RWPE1 (cell line): ENCODE results near the gene SDCBP2.

Experiments
- CTCF ChIA-PET: fragments of 350-600 bp; sonication (Branson Sonifier 250); formaldehyde crosslinking; extraction: SDS; loops from one replicate; lab custom pipeline; 2021; lab: Yijun Ruan, JAX
- POLR2A ChIA-PET: fragments of 400-600 bp; formaldehyde crosslinking; extraction: SDS; loops from one replicate; lab custom pipeline; 2020; ENCODE audit warnings: antibody characterized with exemption; ENCODE audit not compliant: low non-redundant PET; lab: Yijun Ruan, JAX
- DNase-seq: peaks from one replicate; pipeline ENCODE4 v3.0.0; 2012; ENCODE audit warnings: low spot score
- H3K27ac ChIP-seq: fragments of 450-650 bp; 2 replicates; pipeline ENCODE4 v1.5.1; 2017
- CTCF ChIP-seq: fragments of 450-650 bp; conservative IDR thresholded peaks from 2 replicates; pipeline ENCODE4 v1.5.1; 2017; ENCODE audit warnings: low read depth, mild to moderate bottlenecking

Gene SDCBP2

GRCh38 chr20:1319051-1319450 lies 9.9 kb downstream of the SDCBP2 start:
- TF ChIP-seq CTCF: no peak
- CTCF ChIA-PET: interaction anchor here (0.6 kb wide), 2 partner anchors 156 to 185 kb away, joined by 3 read pairs; no protein-coding TSS in a partner anchor
- POLR2A ChIA-PET: no interaction called here
- H3K27ac ChIP-seq: no peak overlapping the region
- no peak for DNase-seq

- CTCF ChIA-PET: no interaction called here
- DNase-seq: no peak
- no peak for TF ChIP-seq CTCF
- H3K27ac ChIP-seq: no peak overlapping the region
- POLR2A ChIA-PET: no interaction called here
Measured at GRCh38 chr20:1317545-1318255, 11.2 kb downstream of the SDCBP2 start.

- no peak for DNase-seq
- TF ChIP-seq CTCF: no peak
- POLR2A ChIA-PET: interaction anchor here (0.6 kb wide), 1 partner anchor 118 kb away, joined by 5 read pairs; no protein-coding TSS in a partner anchor
- no peak overlapping the region for H3K27ac ChIP-seq
- CTCF ChIA-PET: interaction anchor here (0.8 to 1.3 kb wide), 3 partner anchors 12 to 122 kb away, joined by 3 to 5 read pairs (median 3); no protein-coding TSS in a partner anchor
Measured at GRCh38 chr20:1315804-1316203, 13.1 kb downstream of the SDCBP2 start.

GRCh38 chr20:1313236-1313964 lies 15.5 kb downstream of the SDCBP2 start:
- no peak overlapping the region for H3K27ac ChIP-seq
- ChIA-PET POLR2A (no interaction called here), CTCF (interaction anchor here (0.6 to 1.6 kb wide), 6 partner anchors 9 to 358 kb away, joined by 3 to 5 read pairs (median 3); no protein-coding TSS in a partner anchor)
- DNase-seq: peak; percentile 85
- peak; percentile 98 for TF ChIP-seq CTCF

- ChIA-PET POLR2A (no interaction called here), CTCF (interaction anchor here (0.6 to 1.6 kb wide), 9 partner anchors 9 to 357 kb away, joined by 3 to 5 read pairs (median 3); partner anchors contain the start of gene SDCBP2)
- no peak for DNase-seq
- no peak for TF ChIP-seq CTCF
- H3K27ac ChIP-seq: no peak overlapping the region
Measured at GRCh38 chr20:1312904-1313235, 16.1 kb downstream of the SDCBP2 start.

- ChIA-PET POLR2A (no interaction called here), CTCF (interaction anchor here (0.6 to 1.6 kb wide), 5 partner anchors 8 to 192 kb away, joined by 3 to 4 read pairs (median 3); partner anchors contain the start of gene SDCBP2)
- DNase-seq: no peak
- TF ChIP-seq CTCF: no peak
- no peak overlapping the region for H3K27ac ChIP-seq
Measured at GRCh38 chr20:1312308-1312707, 16.6 kb downstream of the SDCBP2 start.
